GM12801 (cell line): Measurements from ENCODE around the gene KCNK1.

Experiments
- CTCF ChIP-seq: IDR thresholded peaks from one replicate; pipeline ENCODE4 v1.5.1; 2011; ENCODE audit warnings: control low read depth; ENCODE audit not compliant: insufficient read length; ENCODE audit errors: extremely low read depth

Gene KCNK1

GRCh38 chr1:233704898-233705723 lies 91.2 kb downstream of the KCNK1 start:
- TF ChIP-seq CTCF, result no peak

GRCh38 chr1:233707153-233707879 lies 93.4 kb downstream of the KCNK1 start:
- no peak for TF ChIP-seq CTCF

- TF ChIP-seq CTCF, result no peak
Observed at GRCh38 chr1:233707880-233708815, 94.2 kb downstream of the KCNK1 start.

DNA sequence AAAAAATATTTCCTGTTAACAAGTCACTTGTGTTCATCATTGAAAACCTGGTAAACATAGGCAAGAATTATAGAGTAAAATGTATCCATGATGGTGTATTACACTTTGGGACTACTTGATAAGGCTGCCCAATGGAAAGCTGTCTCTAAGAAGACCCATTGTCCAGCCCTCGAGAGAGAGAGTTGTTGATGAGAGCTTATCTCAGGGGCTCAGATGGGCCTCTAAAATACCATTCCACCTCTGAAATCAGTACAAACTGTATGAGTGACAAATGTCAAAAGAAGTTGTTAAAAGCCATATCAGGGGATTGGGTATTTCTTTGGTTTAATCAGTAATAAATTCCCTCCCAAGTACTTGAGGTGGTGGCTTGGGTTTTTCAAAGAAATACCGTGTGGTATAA lies 96.1 kb downstream of the KCNK1 start:
- TF ChIP-seq CTCF, result no peak

GRCh38 chr1:233710507-233710906 lies 96.6 kb downstream of the KCNK1 start:
- TF ChIP-seq CTCF, result no peak

DNA sequence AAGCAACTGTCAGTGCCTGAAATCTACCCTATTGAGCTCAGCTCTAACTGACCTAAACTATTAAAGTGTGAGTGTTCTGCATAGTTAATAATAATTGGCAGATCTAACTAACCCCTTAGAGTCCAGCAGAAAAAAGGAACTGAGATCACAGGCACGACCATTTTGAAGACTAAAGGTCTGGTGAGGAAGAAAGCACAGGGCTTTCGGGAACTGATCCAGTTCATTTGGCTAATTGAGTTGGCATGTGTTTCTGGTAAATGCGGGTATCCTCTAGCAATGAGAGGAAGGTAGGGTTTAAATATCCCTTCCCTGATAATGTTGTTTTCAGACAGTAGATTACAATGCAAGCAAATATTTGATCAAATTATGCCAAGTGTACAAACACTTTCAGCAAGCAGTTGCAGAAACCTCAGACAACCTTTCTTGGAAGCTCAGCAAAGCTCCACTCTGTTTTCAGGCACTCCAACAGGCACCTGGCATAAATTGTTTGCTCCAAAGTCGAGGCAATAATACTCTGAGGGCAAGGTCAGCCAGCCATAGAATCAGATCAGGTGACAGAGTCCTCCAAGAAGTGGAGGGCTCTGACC lies 100.8 kb downstream of the KCNK1 start:
- TF ChIP-seq CTCF, result no peak
